OCI-LY1 (cell line): ENCODE measurements around the gene NUAK1.

Experiments used
- H2AFZ ChIP-seq: fragments of 200-600 bp; sonication (generic), shearing (Covaris generic); 2 replicates; pipeline ENCODE4 v1.6.0; 2014; ENCODE audit warnings: antibody characterized with exemption, mild to moderate bottlenecking, low read length
- H3F3A ChIP-seq: fragments of 200-600 bp; sonication (generic), shearing (Covaris generic); 2 replicates; pipeline ENCODE4 v1.6.0; 2014; ENCODE audit warnings: mild to moderate bottlenecking, antibody characterized with exemption, low read length, moderate library complexity; ENCODE audit not compliant: insufficient read depth
- H3K27ac ChIP-seq: fragments of 200-600 bp; sonication (generic); 2 replicates; pipeline ENCODE4 v1.5.1; 2014; ENCODE audit warnings: low read length, mixed run types, mild to moderate bottlenecking, low read depth; ENCODE audit not compliant: poor library complexity, severe bottlenecking
- H3K27me3 ChIP-seq: fragments of 200-600 bp; sonication (generic); 2 replicates; pipeline ENCODE4 v1.6.0; 2014; ENCODE audit warnings: antibody characterized with exemption, mild to moderate bottlenecking, low read length, moderate library complexity; ENCODE audit not compliant: insufficient read depth
- H3K36me3 ChIP-seq: fragments of 200-600 bp; sonication (generic); 2 replicates; pipeline ENCODE4 v1.6.1; 2014; ENCODE audit warnings: mild to moderate bottlenecking, antibody characterized with exemption, low read length, moderate library complexity, mixed read lengths; ENCODE audit not compliant: insufficient read depth
- H3K4me1 ChIP-seq: fragments of 200-600 bp; sonication (generic); 2 replicates; pipeline ENCODE4 v1.5.1; 2014; ENCODE audit warnings: mild to moderate bottlenecking, low read length, moderate library complexity; ENCODE audit not compliant: insufficient read depth, severe bottlenecking
- H3K4me2 ChIP-seq: fragments of 200-600 bp; sonication (generic), shearing (Covaris generic); 2 replicates; pipeline ENCODE4 v1.6.1; 2014; ENCODE audit warnings: low read length
- H3K4me3 ChIP-seq: fragments of 200-600 bp; sonication (generic); 2 replicates; pipeline ENCODE4 v1.5.1; 2014; ENCODE audit warnings: low read length, low read depth, mild to moderate bottlenecking, mixed read lengths; ENCODE audit not compliant: poor library complexity, severe bottlenecking
- H3K79me2 ChIP-seq: fragments of 200-600 bp; shearing (Covaris generic); 2 replicates; pipeline ENCODE4 v1.6.1; 2016; ENCODE audit warnings: mixed run types, low read length, mixed read lengths; ENCODE audit not compliant: insufficient read depth
- H3K9ac ChIP-seq: fragments of 200-600 bp; sonication (generic), shearing (Covaris generic); 2 replicates; pipeline ENCODE4 v1.6.1; 2014; ENCODE audit warnings: mild to moderate bottlenecking, low read length, mixed read lengths
- H3K9me2 ChIP-seq: fragments of 200-600 bp; sonication (generic), shearing (Covaris generic); 2 replicates; pipeline ENCODE4 v1.6.1; 2014; ENCODE audit warnings: low read depth, mild to moderate bottlenecking, low read length, mixed read lengths
- H3K9me3 ChIP-seq: fragments of 200-600 bp; shearing (Covaris generic); 2 replicates; pipeline ENCODE4 v1.6.1; 2014; ENCODE audit warnings: low read length, mixed read lengths
- H4K20me1 ChIP-seq: fragments of 200-600 bp; sonication (generic), shearing (Covaris generic); 2 replicates; pipeline ENCODE4 v1.6.0; 2016; ENCODE audit warnings: mild to moderate bottlenecking, low read length; ENCODE audit not compliant: insufficient read depth
- CTCF ChIP-seq: fragments of 200-600 bp; sonication (generic), shearing (Covaris generic); IDR thresholded peaks from 2 replicates; pipeline ENCODE4 v1.5.1; 2017; ENCODE audit warnings: mild to moderate bottlenecking, antibody characterized with exemption, low read length, moderate library complexity, mixed read lengths
- EZH2 ChIP-seq: fragments of 200-600 bp; sonication (generic), shearing (Covaris generic); IDR thresholded peaks from 2 replicates; pipeline ENCODE4 v1.8.0; 2017; ENCODE audit warnings: borderline replicate concordance, mixed run types, mild to moderate bottlenecking, antibody characterized with exemption, low read length, moderate library complexity, mixed read lengths

Gene NUAK1

GRCh38 chr12:106081606-106082005 is 57.1 kb downstream of the NUAK1 start:
- H3K4me1 ChIP-seq, result no peaks in the 10 kb centered on the region
- no peak overlapping the region for H3K9ac ChIP-seq
- TF ChIP-seq EZH2 (no peak), CTCF (no peak)
- H3K36me3 ChIP-seq, result no peaks in the 10 kb centered on the region
- no peaks in the 10 kb centered on the region for H4K20me1 ChIP-seq
- H3K4me2 ChIP-seq, result no peak overlapping the region
- H3K27ac ChIP-seq, result no peak overlapping the region
- no peaks in the 10 kb centered on the region for H3F3A ChIP-seq
- no peaks in the 10 kb centered on the region for H3K9me3 ChIP-seq
- no peaks in the 10 kb centered on the region for H3K9me2 ChIP-seq
- no peaks in the 10 kb centered on the region for H3K27me3 ChIP-seq
- no peak overlapping the region for H2AFZ ChIP-seq
- H3K4me3 ChIP-seq, result no peak overlapping the region
- H3K79me2 ChIP-seq, result no peaks in the 10 kb centered on the region

- Histone ChIP-seq H3K79me2 (no peaks in the 10 kb centered on the region), H2AFZ (no peak overlapping the region), H3K9me2 (no peaks in the 10 kb centered on the region), H3K9me3 (no peaks in the 10 kb centered on the region), H3K4me1 (no peaks in the 10 kb centered on the region), H3K27me3 (no peaks in the 10 kb centered on the region), H3F3A (no peaks in the 10 kb centered on the region), H3K36me3 (no peaks in the 10 kb centered on the region), H4K20me1 (no peaks in the 10 kb centered on the region), H3K27ac (no peak overlapping the region), H3K4me3 (no peak overlapping the region), H3K9ac (no peak overlapping the region), H3K4me2 (no peak overlapping the region)
- no peak for TF ChIP-seq CTCF
- TF ChIP-seq EZH2, result no peak
Observed at GRCh38 chr12:106080791-106081170, 58.0 kb downstream of the NUAK1 start.

DNA sequence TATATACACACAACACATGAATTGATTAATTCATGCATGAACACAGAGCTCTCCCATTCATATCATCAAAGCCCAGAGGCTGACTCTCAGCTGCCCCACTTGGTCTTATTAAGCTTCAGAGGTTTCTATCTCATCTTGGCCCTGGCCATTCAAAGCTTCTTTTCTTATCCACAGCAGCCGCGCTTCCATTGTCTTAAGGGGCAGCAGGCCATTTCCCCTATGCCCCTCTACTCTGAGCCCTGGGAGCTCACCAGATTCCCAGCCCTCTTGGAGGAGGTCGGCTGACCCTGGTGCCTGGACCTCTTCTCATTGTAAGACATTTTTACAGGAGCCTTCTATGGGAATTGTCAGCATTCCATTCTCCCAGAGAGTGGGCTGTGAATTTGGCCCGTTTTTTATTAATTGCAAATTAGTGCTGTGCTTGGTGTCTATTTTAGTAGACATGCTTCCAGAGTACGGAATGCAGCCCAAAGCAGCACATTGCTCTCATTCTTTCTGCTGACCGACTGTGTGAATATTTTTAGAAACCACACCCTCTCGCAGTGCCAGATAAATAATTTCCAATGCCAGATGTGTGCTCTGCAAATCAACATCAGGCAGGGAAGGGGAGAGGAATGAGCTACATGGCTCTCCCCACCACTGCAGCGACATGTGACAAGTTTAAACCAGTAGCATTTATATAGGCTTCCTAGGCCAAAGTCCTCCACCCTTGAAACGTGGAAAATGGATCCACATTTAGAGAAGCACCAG is 58.5 kb downstream of the NUAK1 start:
- no peaks in the 10 kb centered on the region for H3K36me3 ChIP-seq
- no peaks in the 10 kb centered on the region for H4K20me1 ChIP-seq
- no peak overlapping the region for H3K9ac ChIP-seq
- no peaks in the 10 kb centered on the region for H3K9me2 ChIP-seq
- no peaks in the 10 kb centered on the region for H3K79me2 ChIP-seq
- no peak overlapping the region for H3K4me3 ChIP-seq
- no peak overlapping the region for H3K27ac ChIP-seq
- TF ChIP-seq CTCF (no peak), EZH2 (no peak)
- no peaks in the 10 kb centered on the region for H3K4me1 ChIP-seq
- H3F3A ChIP-seq, result no peaks in the 10 kb centered on the region
- no peak overlapping the region for H2AFZ ChIP-seq
- H3K9me3 ChIP-seq, result no peaks in the 10 kb centered on the region
- no peaks in the 10 kb centered on the region for H3K27me3 ChIP-seq
- H3K4me2 ChIP-seq, result no peak overlapping the region
